ENCODE data around the gene TNFRSF17. TPM values are rescaled to one million over a fixed set of nuclear protein-coding genes. Genes with fewer than 3 reads are reported as not detected.

The TNFRSF17 gene
- total and polyA plus RNA-seq, 2 donors (not counting 1 experiment from before 2014, with no cell fraction given) = not detected

GRCh38 chr16:11973070-11973469 lies 8.1 kb downstream of the TNFRSF17 start:
- no peaks in the 10 kb centered on the region for H3K27me3 ChIP-seq (ENCODE audit: control insufficient read depth, insufficient read depth, low read length)
- H2AFZ ChIP-seq (ENCODE audit: low read length) = no peak overlapping the region
- H4K20me1 ChIP-seq (ENCODE audit: control insufficient read depth, extremely low read depth, insufficient read depth, low read length) = no peaks in the 10 kb centered on the region
- peaks cover 6% of the 10 kb centered on the region for H3K79me2 ChIP-seq (ENCODE audit: control insufficient read depth, insufficient read depth, low read length)
- no peaks in the 10 kb centered on the region for H3K36me3 ChIP-seq (ENCODE audit: control insufficient read depth, insufficient read depth, low read length)
- no peak overlapping the region for H3K9ac ChIP-seq (ENCODE audit: insufficient read depth, low read length)
- no peaks in the 10 kb centered on the region for H3K4me1 ChIP-seq (ENCODE audit: control insufficient read depth, extremely low read depth, insufficient read depth, low read length)
- no peak for DNase-seq (ENCODE audit: low read depth in 2 of 2)
- no peak overlapping the region for H3K4me2 ChIP-seq (ENCODE audit: extremely low read depth, insufficient read depth, low read length)
- H3K27ac ChIP-seq (ENCODE audit: insufficient read depth, low read length) = no peak overlapping the region
- H3K4me3 ChIP-seq (replicated peaks in 1 of 4; ENCODE audit: control extremely low read depth in 1 of 4, insufficient read depth in 1 of 4, low read depth in 3 of 4, low read length in 4 of 4) = no peak overlapping the region
- TF ChIP-seq EZH2 (IDR thresholded peaks at IDR 0.05; ENCODE audit: low read length, missing control alignments) (no peak), CTCF (conservative IDR thresholded peaks at IDR 0.05 in 1 of 2, IDR thresholded peaks at IDR 0.05 in 1 of 2; ENCODE audit: low read depth in 1 of 2, low read length in 2 of 2) (no peak)
- H3K9me3 ChIP-seq (ENCODE audit: control insufficient read depth, insufficient read depth, low read depth, low read length) = no peaks in the 10 kb centered on the region

DNA sequence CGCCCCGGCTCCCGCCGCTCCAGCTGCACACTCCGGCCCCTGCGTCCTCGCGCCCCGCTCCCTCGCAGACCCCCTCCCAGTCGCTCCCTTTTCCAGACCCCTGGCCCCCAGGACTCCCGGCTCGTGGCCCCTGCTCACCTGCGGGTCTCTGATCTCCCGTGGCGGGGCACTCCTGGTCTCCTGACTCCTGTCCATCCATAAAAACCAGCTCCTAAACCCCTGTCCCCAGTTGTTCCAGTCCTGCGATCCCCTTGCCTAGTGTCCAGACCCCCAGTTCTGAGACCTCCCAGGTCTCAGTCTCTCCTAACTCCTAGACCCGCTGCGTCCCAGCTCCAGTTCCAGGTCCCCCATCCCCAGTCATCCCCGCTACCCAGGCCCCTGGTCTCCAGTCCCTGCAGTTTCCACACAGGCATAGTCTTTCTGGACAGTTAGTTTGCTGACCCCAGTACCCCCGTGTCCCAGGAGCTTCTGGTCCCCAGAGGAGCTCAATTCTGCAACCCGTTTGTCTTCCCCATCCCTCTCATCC lies 11.9 kb downstream of the TNFRSF17 start:
- DNase-seq (ENCODE audit: low read depth in 2 of 2) = no peak
- peaks cover 13% of the 10 kb centered on the region for H3K79me2 ChIP-seq (ENCODE audit: control insufficient read depth, insufficient read depth, low read length)
- peak overlapping the region; percentile 35 for H3K27ac ChIP-seq (ENCODE audit: insufficient read depth, low read length)

More for the DNA sequence above, 11.9 kb downstream of the TNFRSF17 start:
- Histone ChIP-seq H3K4me3 (replicated peaks in 1 of 4; ENCODE audit: control extremely low read depth in 1 of 4, insufficient read depth in 1 of 4, low read depth in 3 of 4, low read length in 4 of 4) (peak overlapping the region; percentile 86 to 97 (median 92)), H3K36me3 (ENCODE audit: control insufficient read depth, insufficient read depth, low read length) (no peaks in the 10 kb centered on the region), H3K4me2 (ENCODE audit: extremely low read depth, insufficient read depth, low read length) (peak overlapping the region; percentile 61), H3K27me3 (ENCODE audit: control insufficient read depth, insufficient read depth, low read length) (no peaks in the 10 kb centered on the region), H4K20me1 (ENCODE audit: control insufficient read depth, extremely low read depth, insufficient read depth, low read length) (no peaks in the 10 kb centered on the region), H2AFZ (ENCODE audit: low read length) (peak overlapping the region; percentile 50), H3K9me3 (ENCODE audit: control insufficient read depth, insufficient read depth, low read depth, low read length) (no peaks in the 10 kb centered on the region), H3K4me1 (ENCODE audit: control insufficient read depth, extremely low read depth, insufficient read depth, low read length) (no peaks in the 10 kb centered on the region), H3K9ac (ENCODE audit: insufficient read depth, low read length) (peak overlapping the region; percentile 76)
- TF ChIP-seq EZH2 (IDR thresholded peaks at IDR 0.05; ENCODE audit: low read length, missing control alignments) (no peak), CTCF (conservative IDR thresholded peaks at IDR 0.05 in 1 of 2, IDR thresholded peaks at IDR 0.05 in 1 of 2; ENCODE audit: low read depth in 1 of 2, low read length in 2 of 2) (no peak)

Measured in fibroblast of lung (primary cell).